Measurements from ENCODE around the gene MPLKIP.
"Not testable (repeated sequence)": the region's sequence is repeated elsewhere in the genome, so short reads cannot be mapped to it uniquely, and the experiment has no call there.

The MPLKIP gene

GRCh38 chr7:40134428-40135316 lies at the start of gene MPLKIP, which contains the start of gene SUGCT:
MPLKIP (minus strand) TSS chr7:40134622; CDS start chr7:40134567, 55 bp downstream.
SUGCT (plus strand) TSS chr7:40135005.
- DNase-seq, result peak; percentile 46

- no peak for DNase-seq
Observed at GRCh38 chr7:40182452-40182851, 48.0 kb upstream of the MPLKIP start.

DNA sequence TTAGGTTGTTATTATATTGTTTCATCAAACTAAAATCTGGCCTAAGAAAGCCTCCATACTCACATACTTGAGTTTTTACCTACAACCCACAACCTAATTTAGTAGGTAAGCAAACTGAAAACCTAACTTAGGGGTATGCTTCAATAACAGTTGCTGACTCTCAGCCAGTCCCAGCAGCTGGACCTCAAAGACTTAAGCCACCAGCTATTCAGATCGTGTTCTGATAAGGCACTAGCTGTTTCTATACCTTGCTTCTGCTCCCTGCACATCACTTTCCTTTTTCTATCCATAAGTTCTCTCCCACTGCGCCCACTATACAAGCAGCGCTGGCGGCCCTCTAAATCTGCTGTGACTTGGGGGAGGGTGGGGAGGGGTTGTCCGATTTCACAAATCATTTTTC lies 42.6 kb upstream of the MPLKIP start:
- DNase-seq, result no peak

DNA sequence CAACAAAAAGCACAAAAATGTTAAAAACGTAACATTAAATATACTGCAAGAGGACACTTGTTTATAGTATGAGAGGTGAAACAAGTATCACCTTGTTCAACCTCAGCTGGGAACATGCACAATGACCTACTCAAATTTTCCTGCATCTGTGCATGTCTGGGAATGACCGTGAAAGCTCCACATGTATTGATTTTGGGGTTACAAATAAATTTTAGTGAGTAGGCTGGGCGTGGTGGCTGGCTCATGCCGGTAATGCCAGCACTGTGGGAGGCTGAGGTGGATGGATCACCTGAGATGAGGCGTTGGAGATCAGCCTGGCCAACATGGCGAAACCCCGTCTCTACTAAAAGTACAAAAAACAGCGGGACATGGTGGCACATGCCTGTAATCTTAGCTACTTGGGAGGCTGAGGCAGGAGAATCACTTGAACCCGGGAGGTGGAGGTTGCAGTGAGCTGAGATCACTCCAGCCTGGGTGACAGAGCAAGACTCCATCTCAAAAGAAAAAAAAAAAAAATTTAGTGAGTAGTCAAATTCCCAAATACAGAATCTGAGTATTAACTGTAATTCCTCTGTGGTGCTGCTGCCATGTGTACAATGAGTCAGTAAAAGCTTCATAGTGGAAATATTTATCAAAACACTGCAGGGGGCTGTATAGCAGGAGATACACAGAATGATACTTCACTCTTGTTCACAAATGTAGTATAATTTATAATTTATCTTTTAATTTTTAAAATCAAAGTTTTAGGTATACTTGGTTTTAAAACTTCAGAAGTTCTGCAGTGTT lies 41.5 kb upstream of the MPLKIP start:
- DNase-seq, result no peak

DNA sequence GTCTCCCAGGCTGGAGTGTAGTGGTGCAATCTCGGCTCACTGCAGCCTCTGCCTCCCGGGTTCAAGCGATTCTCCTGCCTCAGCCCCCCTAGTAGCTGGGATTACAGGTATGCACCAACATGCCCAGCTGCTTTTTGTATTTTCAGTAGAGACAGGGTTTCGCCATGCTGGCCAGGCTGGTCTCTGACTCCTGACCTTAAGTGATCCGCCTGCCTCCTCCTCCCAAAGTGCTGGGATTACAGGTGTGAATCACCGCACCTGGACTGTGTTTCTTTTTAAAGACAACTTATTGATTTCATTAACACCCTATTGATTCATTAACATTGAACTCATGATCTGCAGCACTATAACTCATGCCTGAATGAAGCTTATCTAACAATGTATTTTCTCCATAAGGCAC lies 40.8 kb upstream of the MPLKIP start:
- not testable (repeated sequence) for DNase-seq

GRCh38 chr7:40173121-40173520 lies 38.7 kb upstream of the MPLKIP start:
- not testable (repeated sequence) for DNase-seq

GRCh38 chr7:40168266-40168665 lies 33.8 kb upstream of the MPLKIP start:
- not testable (repeated sequence) for DNase-seq

DNA sequence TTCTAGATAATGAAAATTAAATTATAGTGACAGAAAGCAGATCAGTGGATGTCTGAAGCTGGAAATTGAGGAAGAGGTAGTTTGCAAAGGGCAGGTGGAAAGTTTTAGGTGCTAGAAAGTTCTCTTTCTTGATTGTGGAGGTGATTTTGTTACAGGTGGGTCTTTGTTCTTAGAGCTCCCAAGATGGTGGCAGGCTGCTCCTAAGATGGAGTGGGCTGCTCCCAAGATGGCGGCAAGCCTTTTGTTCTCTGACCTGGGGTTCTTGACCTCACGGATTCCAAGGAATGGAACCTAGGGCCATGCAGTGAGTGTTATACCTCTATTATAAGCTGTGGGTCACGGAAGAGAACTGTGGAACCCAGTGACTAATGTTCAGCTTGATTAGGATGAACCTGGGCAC lies 32.9 kb upstream of the MPLKIP start:
- DNase-seq, result no peak

GRCh38 chr7:40165216-40165615 lies 30.8 kb upstream of the MPLKIP start:
- no peak for DNase-seq

- DNase-seq, result no peak
Observed at GRCh38 chr7:40162516-40162915, 28.1 kb upstream of the MPLKIP start.

- DNase-seq, result no peak
Observed at GRCh38 chr7:40156988-40157387, 22.6 kb upstream of the MPLKIP start.

DNA sequence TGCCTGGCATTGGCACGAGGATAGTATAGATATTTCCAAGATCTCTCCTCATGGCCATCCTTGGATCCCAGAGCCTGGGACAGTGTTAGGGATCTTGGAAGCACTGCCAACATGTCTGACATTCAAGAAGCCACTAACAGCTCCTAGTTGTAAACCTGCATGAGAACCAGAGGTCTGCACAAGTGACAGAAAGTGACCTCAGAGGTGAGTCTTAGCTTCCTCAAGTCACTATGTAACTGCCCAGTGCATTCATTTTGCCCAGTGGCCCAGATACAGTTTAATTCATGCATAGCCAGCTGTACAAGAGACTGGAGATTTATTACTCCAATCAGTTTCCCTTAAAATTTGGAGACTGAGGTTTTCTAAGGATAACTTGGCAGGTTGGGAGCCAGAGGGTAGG lies 17.1 kb upstream of the MPLKIP start:
- no peak for DNase-seq

DNA sequence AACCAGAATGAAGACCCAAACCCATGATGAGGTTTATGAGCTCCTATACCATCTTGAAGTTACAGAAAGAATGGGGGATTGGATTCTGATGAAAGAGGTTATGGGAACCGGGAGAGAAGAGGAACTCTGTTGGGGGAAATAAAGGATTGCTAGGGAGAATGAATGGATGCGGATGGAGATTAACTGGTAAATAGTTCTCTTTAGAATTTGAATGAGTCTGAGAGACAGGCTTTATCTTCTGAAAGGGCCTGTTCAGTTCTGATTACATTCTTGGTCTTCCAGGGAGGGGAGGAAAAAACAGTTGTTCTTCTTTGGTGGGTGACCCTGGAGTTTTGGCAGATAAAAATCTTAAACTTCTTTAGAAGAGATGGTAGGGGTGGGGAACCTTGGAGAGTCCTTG lies 14.2 kb upstream of the MPLKIP start:
- no peak for DNase-seq

- not testable (repeated sequence) for DNase-seq
Observed at GRCh38 chr7:40148247-40148580, 13.8 kb upstream of the MPLKIP start.

DNA sequence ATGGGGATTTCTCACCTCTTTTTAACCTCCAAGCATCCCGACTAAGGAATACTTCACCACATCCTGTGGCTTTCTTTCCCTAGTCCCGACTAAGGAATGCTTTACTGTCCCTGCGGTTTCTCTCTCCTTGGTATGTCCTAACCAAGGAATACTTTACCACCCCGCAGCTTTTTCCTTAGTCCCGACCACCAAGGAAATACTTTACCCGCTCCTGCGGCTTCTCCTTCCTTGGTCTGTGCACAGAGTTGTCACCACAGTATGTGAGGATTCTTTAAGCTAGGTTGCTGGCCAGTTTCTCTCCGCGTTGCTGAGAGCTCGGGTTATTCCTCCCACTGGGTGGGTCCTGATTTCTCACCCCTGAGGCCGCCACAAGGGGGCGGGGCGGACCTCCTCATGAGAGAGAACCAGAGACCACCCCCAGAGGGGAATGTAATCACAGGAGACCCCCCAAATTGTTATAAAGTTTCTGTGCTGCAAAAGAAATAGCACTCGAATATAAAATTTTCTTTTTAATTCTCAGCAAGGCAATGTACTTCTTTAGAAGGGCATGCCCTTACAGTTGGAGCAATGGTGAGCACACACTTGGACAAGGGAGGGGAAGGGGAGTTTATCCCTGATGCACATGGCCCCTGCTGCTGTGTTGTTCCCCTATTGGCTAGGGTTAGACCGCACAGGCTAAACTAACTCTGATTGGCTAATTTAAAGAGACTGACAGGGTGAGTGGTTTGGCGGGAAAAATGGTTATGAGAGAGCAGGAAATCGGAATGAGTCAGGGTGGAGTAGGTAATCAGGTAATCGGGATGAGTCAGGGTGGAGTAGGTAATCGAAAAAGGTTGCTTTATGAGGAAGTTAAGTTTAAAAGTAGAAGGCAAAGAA lies 13.2 kb upstream of the MPLKIP start:
- DNase-seq, result no peak

- not testable (repeated sequence) for DNase-seq
Observed at GRCh38 chr7:40145596-40146130, 11.2 kb upstream of the MPLKIP start.

GRCh38 chr7:40141916-40142315 lies 7.5 kb upstream of the MPLKIP start:
- DNase-seq, result not testable (repeated sequence)

- DNase-seq, result not testable (repeated sequence)
Observed at GRCh38 chr7:40139891-40140290, 5.5 kb upstream of the MPLKIP start.

DNA sequence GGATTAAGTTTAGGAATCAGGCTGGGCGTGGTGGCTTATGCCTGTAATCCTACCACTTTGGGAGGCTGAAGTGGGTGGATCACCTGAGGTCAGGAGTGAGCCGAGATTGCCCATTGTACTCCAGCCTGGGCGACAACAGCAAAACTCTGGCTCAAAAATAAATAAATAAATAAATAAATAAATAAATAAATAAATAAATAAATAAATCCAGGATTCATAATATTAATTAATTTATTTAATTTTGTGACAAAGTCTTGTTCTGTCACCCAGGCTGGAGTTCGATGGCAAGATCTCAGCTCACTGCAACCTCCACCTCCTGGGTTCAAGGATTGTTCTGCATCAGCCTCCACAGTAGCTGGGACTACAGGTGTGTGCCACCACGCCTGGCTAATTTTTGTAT lies 4.6 kb upstream of the MPLKIP start:
- no peak for DNase-seq

DNA sequence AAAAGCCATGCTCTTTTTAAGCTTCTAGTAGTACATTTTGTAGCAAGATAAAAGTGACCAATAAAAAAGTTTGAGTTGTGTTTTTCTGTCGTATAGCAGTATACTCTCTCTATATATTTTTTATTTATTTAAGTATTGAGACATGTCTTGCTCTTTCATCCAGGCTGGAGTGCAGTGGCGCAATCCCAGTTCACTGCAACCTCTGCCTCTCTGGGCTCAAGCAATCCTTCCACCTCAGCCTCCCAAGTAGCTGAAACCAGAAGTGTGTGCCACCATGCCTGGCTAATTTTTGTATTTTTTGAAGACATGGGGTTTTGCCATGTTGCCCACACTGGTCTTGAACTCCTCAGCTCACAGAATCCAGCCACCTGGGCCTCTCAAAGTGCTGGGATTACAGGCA lies 3.1 kb upstream of the MPLKIP start:
- DNase-seq, result no peak

- no peak for DNase-seq
Observed at GRCh38 chr7:40135317-40135610, 842 bp upstream of the MPLKIP start.

DNA sequence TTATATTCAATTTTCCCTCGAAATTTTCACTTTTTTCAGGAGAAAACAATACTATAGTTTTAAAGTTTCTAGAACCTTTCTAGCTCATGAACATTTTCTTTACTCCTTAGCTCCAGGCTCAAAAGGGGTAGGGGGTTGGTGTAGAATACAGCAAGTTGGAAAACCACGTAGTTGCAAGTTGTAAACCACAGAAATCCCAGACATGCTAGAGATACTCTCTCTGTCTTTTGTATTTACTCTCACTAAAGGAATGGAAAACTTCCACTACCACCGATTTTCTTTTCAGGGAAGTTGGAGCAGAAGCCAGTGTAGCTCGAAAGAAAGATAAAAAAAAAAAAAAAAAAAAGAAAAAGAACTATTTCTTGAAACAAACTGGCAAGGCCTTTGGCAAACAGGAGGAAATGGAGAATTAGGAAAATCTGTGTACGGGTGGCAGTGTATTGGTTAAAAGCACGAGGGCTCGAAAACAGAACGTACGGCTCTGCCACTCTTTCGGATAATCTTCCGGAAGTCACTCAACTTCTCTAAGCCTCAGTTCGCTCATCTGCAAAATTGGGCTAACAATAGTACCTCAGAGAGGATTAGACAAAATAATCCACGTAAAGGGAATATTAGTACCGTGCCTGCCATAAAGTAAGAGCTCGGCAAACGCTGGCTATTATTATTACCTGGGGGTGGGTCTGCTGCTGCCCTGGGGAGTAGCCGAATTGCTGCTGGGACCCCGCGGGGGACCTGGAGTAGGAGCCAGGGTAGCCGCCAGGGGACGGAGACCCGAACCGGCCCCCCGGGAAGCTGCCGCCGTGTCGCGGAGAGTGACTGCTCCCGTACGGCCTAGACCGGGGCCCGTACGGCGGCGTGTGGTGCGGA lies 628 bp downstream of the MPLKIP start:
- DNase-seq, result no peak
